ENCODE measurements around the gene DCAF11. TPM values are rescaled to one million over a fixed set of nuclear protein-coding genes. Genes with fewer than 3 reads are reported as not detected.

Gene DCAF11
- total and polyA plus RNA-seq, 2 of the 8 experiments (the other 6 are each of a cell fraction or from before 2014, with no cell fraction given): 60.4 to 63.6 TPM

- TF ChIP-seq NANOG (IDR thresholded peaks at IDR 0.05; ENCODE audit: insufficient read depth, low read depth, low read length, poor library complexity, severe bottlenecking): no peak
- no peak for TF ChIP-seq RFX5 (IDR thresholded peaks at IDR 0.05; ENCODE audit: borderline replicate concordance, low read depth, low read length)
- TF ChIP-seq SP1 (IDR thresholded peaks at IDR 0.05; ENCODE audit: low read depth, low read length): no peak
- TF ChIP-seq TEAD4 (IDR thresholded peaks at IDR 0.05; ENCODE audit: low read depth, low read length): no peak
- no peak for TF ChIP-seq GABPA (IDR thresholded peaks at IDR 0.05; ENCODE audit: borderline replicate concordance, insufficient read depth, low read length)
- TF ChIP-seq TBP (IDR thresholded peaks at IDR 0.05; ENCODE audit: low read depth, low read length): no peak
Observed at GRCh38 chr14:24149302-24149969, 34.9 kb downstream of the DCAF11 start (continued).

Measured in H1 (cell line).